Neural cell (in vitro differentiated cells): ENCODE measurements around the gene SFXN1. TPM values are rescaled to one million over a fixed set of nuclear protein-coding genes. Genes with fewer than 3 reads are reported as not detected.

Experiments used
- H2AFZ ChIP-seq: fragments of 200-600, 300-800 bp; sonication (generic), shearing (Covaris generic); 2 replicates; pipeline ENCODE4 v1.6.0; 2014; ENCODE audit warnings: low read depth, mild to moderate bottlenecking, antibody characterized with exemption, low read length, moderate library complexity
- H3F3A ChIP-seq: fragments of 200-600 bp; shearing (Covaris generic); 2 replicates; pipeline ENCODE4 v1.6.1; 2016; ENCODE audit warnings: mild to moderate bottlenecking, moderate library complexity, mixed read lengths, antibody characterized with exemption, low read length; ENCODE audit not compliant: insufficient read depth, poor library complexity, severe bottlenecking
- H3K27ac ChIP-seq: fragments of 200-600, 300-800 bp; sonication (generic), shearing (Covaris generic); 2 replicates; pipeline ENCODE4 v1.5.1; 2014; ENCODE audit warnings: mild to moderate bottlenecking, low read length, moderate library complexity
- H3K27me3 ChIP-seq: fragments of 300-800, 200-600 bp; sonication (generic), shearing (Covaris generic); 2 replicates; pipeline ENCODE4 v1.6.0; 2014; ENCODE audit warnings: mild to moderate bottlenecking, low read depth, low read length, moderate library complexity; ENCODE audit not compliant: insufficient read depth
- H3K36me3 ChIP-seq: fragments of 300-800, 200-600 bp; sonication (generic), shearing (Covaris generic); 2 replicates; pipeline ENCODE4 v1.5.1; 2014; ENCODE audit warnings: mild to moderate bottlenecking, antibody characterized with exemption, low read length, moderate library complexity; ENCODE audit not compliant: insufficient read depth
- H3K4me2 ChIP-seq: fragments of 300-800, 200-600 bp; sonication (generic), shearing (Covaris generic); 2 replicates; pipeline ENCODE4 v1.6.0; 2014; ENCODE audit warnings: mild to moderate bottlenecking, low read length
- H3K4me3 ChIP-seq: fragments of 300-800, 200-600 bp; sonication (generic), shearing (Covaris generic); 2 replicates; pipeline ENCODE4 v1.5.1; 2014; ENCODE audit warnings: mild to moderate bottlenecking, low read length, moderate library complexity
- H3K79me2 ChIP-seq: fragments of 200-600 bp; shearing (Covaris generic); replicated peaks from 2 replicates; pipeline ENCODE4 v1.6.0; 2014; ENCODE audit warnings: mild to moderate bottlenecking, low read length, moderate library complexity; ENCODE audit not compliant: insufficient read depth
- H3K9ac ChIP-seq: fragments of 300-800, 200-600 bp; sonication (generic), shearing (Covaris generic); 2 replicates; pipeline ENCODE4 v1.6.1; 2016; ENCODE audit warnings: mild to moderate bottlenecking, low read length, mixed read lengths
- H3K9me2 ChIP-seq: fragments of 200-600 bp; shearing (Covaris generic); 2 replicates; pipeline ENCODE4 v1.6.1; 2016; ENCODE audit warnings: mild to moderate bottlenecking, low read length, mixed read lengths; ENCODE audit not compliant: insufficient read depth
- H3K9me3 ChIP-seq: fragments of 200-600, 300-800 bp; sonication (generic), shearing (Covaris generic); 2 replicates; pipeline ENCODE4 v1.6.1; 2016; ENCODE audit warnings: mild to moderate bottlenecking, mixed run types, low read length, moderate library complexity, mixed read lengths
- H4K20me1 ChIP-seq: fragments of 200-600 bp; shearing (Covaris generic); 2 replicates; pipeline ENCODE4 v1.6.1; 2016; ENCODE audit warnings: mild to moderate bottlenecking, mixed run types; ENCODE audit not compliant: insufficient read depth
- EP300 ChIP-seq: fragments of 450-650 bp; conservative IDR thresholded peaks from 2 replicates; pipeline ENCODE4 v1.6.1; 2014; ENCODE audit warnings: antibody characterized with exemption, mild to moderate bottlenecking, moderate library complexity; ENCODE audit not compliant: poor library complexity, severe bottlenecking
- EZH2 ChIP-seq: fragments of 200-600, 300-800 bp; shearing (Covaris generic), sonication (generic); IDR thresholded peaks from 2 replicates; pipeline ENCODE4 v1.6.1; 2014; ENCODE audit warnings: antibody characterized with exemption, low read length, borderline replicate concordance, mild to moderate bottlenecking; ENCODE audit not compliant: insufficient read depth, poor library complexity, severe bottlenecking
- MXI1 ChIP-seq: fragments of 450-650 bp; conservative IDR thresholded peaks from 2 replicates; pipeline ENCODE4 v1.6.1; 2014; ENCODE audit warnings: antibody characterized with exemption, mild to moderate bottlenecking; ENCODE audit not compliant: poor library complexity, severe bottlenecking
- POLR2AphosphoS5 ChIP-seq: IDR thresholded peaks from 2 replicates; pipeline ENCODE4 v1.6.1; 2012
- RAD21 ChIP-seq: fragments of 450-650 bp; conservative IDR thresholded peaks from 2 replicates; pipeline ENCODE4 v1.6.1; 2014; ENCODE audit warnings: antibody characterized with exemption, mild to moderate bottlenecking, moderate library complexity
- REST ChIP-seq: IDR thresholded peaks from 2 replicates; pipeline ENCODE4 v1.6.1; 2012; ENCODE audit warnings: borderline replicate concordance
- SMC3 ChIP-seq: fragments of 450-650 bp; conservative IDR thresholded peaks from 2 replicates; pipeline ENCODE4 v1.6.1; 2014; ENCODE audit warnings: antibody characterized with exemption, mild to moderate bottlenecking, moderate library complexity; ENCODE audit not compliant: poor library complexity
- TAF1 ChIP-seq: IDR thresholded peaks from 2 replicates; pipeline ENCODE4 v1.6.1; 2012; ENCODE audit warnings: low read depth
- polyA plus RNA-seq: library from polyadenylated mRNA; depleted of rRNA; stranded (reverse); fragments of >200 nt; gene quantifications from 2 replicates; pipeline ENCODE4 v1.2.3, GENCODE V29; 2014
- TF ChIP-seq, protein P1 (sequence below): fragments of 450-650 bp; IDR thresholded peaks from 2 replicates; pipeline ENCODE4 v1.5.1; 2014; ENCODE audit warnings: antibody characterized with exemption, mild to moderate bottlenecking, moderate library complexity; ENCODE audit not compliant: poor library complexity, severe bottlenecking

SFXN1 gene
- polyA plus RNA-seq, 1 donor from 2014 or later = 109 TPM

DNA sequence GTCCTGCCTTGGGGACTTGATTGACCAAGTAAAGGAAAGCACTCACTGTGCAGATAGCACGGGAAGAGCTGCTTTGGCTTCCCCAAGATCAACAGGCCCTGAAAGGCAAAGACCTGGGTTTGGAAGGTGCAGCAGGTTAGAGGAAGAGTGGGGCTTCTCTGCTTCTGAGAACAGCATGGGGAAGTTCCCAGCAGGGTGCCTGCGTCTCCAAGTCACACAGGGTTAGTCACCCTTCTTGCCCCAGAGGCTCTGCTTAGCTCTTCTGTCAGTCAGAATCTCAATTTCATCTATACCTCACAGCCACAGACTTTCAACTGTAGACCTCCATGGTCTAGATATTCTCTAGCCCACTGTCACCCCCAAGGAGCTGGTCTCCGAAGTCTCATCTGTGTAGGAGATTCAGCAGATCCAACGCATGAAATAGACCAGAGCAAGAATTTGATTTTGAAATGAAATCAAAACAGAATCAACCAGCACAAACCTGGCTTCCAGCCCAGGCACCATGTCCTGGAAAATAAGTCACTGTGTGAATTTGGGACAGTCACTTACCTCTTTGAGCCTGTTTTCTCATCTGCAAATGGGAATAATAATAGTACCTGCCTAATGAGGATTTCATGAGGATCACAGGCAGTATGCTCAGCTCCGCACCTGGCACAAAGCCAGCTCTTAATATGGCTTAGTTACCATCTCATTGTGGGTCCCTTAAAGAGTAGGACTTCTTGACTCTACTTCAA, 64.0 kb downstream of the SFXN1 start:
- Histone ChIP-seq H3K9me3 (no peaks in the 10 kb centered on the region), H3K4me2 (no peak overlapping the region), H3K27ac (no peak overlapping the region), H3K27me3 (no peaks in the 10 kb centered on the region), H3K9ac (no peak overlapping the region), H4K20me1 (no peaks in the 10 kb centered on the region), H3K4me3 (no peak overlapping the region), H3F3A (no peaks in the 10 kb centered on the region), H3K79me2 (no peaks in the 10 kb centered on the region), H3K9me2 (no peaks in the 10 kb centered on the region), H3K36me3 (no peaks in the 10 kb centered on the region), H2AFZ (no peak overlapping the region)
- TF ChIP-seq EP300 (no peak), POLR2AphosphoS5 (no peak), EZH2 (no peak), RAD21 (no peak), MXI1 (no peak), SMC3 (no peak), REST (no peak), TAF1 (no peak)
- TF ChIP-seq, protein P1, sequence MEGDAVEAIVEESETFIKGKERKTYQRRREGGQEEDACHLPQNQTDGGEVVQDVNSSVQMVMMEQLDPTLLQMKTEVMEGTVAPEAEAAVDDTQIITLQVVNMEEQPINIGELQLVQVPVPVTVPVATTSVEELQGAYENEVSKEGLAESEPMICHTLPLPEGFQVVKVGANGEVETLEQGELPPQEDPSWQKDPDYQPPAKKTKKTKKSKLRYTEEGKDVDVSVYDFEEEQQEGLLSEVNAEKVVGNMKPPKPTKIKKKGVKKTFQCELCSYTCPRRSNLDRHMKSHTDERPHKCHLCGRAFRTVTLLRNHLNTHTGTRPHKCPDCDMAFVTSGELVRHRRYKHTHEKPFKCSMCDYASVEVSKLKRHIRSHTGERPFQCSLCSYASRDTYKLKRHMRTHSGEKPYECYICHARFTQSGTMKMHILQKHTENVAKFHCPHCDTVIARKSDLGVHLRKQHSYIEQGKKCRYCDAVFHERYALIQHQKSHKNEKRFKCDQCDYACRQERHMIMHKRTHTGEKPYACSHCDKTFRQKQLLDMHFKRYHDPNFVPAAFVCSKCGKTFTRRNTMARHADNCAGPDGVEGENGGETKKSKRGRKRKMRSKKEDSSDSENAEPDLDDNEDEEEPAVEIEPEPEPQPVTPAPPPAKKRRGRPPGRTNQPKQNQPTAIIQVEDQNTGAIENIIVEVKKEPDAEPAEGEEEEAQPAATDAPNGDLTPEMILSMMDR = no peak

- no peaks in the 10 kb centered on the region for H3K79me2 ChIP-seq
- H3K27me3 ChIP-seq = no peaks in the 10 kb centered on the region
- H3K36me3 ChIP-seq = no peaks in the 10 kb centered on the region
- no peak overlapping the region for H3K4me3 ChIP-seq
- no peaks in the 10 kb centered on the region for H3K9me2 ChIP-seq
- TF ChIP-seq EZH2 (no peak), MXI1 (no peak), EP300 (no peak), RAD21 (no peak), SMC3 (no peak), TAF1 (no peak), POLR2AphosphoS5 (no peak), REST (no peak)
- TF ChIP-seq, protein P1 = no peak
- no peak overlapping the region for H2AFZ ChIP-seq
- no peaks in the 10 kb centered on the region for H3F3A ChIP-seq
- no peak overlapping the region for H3K9ac ChIP-seq
- no peak overlapping the region for H3K27ac ChIP-seq
- H3K9me3 ChIP-seq = no peaks in the 10 kb centered on the region
- H4K20me1 ChIP-seq = no peaks in the 10 kb centered on the region
- no peak overlapping the region for H3K4me2 ChIP-seq
Observed at GRCh38 chr5:175542966-175543235, 64.5 kb downstream of the SFXN1 start.
